Cardiac muscle cell (in vitro differentiated cells and primary cell): ENCODE measurements around the gene CARMIL1. TPM values are rescaled to one million over a fixed set of nuclear protein-coding genes. Genes with fewer than 3 reads are reported as not detected.

Experiments used
- DNase-seq, 2 donors: peaks; one replicate each; pipeline versions ENCODE4 v3.0.0 to v3.0.0-alpha.2; 2010 to 2017; ENCODE audit warnings: low read depth in 1 of 2, low spot score in 1 of 2
- H3K27ac ChIP-seq: fragments of 200-600 bp; sonication (generic); 2 replicates; pipeline ENCODE4 v1.5.1; 2016
- H3K27me3 ChIP-seq: fragments of 200-600 bp; sonication (generic); 2 replicates; pipeline ENCODE4 v1.6.0; 2016; ENCODE audit warnings: control low read depth
- H3K36me3 ChIP-seq: fragments of 200-600 bp; sonication (generic); 2 replicates; pipeline ENCODE4 v1.5.1; 2016; ENCODE audit warnings: control low read depth
- H3K4me1 ChIP-seq: fragments of 200-600 bp; sonication (generic); 2 replicates; pipeline ENCODE4 v1.8.1; 2017; ENCODE audit warnings: low read depth, mild to moderate bottlenecking, mixed run types
- H3K4me3 ChIP-seq: fragments of 200-600 bp; sonication (generic); 2 replicates; pipeline ENCODE4 v1.5.1; 2016; ENCODE audit warnings: mild to moderate bottlenecking
- H3K9me3 ChIP-seq: fragments of 200-600 bp; sonication (generic); 2 replicates; pipeline ENCODE4 v1.5.1; 2017; ENCODE audit warnings: low read depth, mild to moderate bottlenecking, control low read depth
- CTCF ChIP-seq: IDR thresholded peaks from 2 replicates; pipeline ENCODE4 v1.5.1; 2012; ENCODE audit warnings: low read depth, mild to moderate bottlenecking, low read length
- polyA plus RNA-seq: library from polyadenylated mRNA; unstranded; fragments of >200 nt; fragmentation: Nextera tagmentation; extraction: Ambion mirVana; gene quantifications from 2 replicates; pipeline ENCODE4 v1.2.1, GENCODE V29; 2016
- total RNA-seq: library from RNA; depleted of rRNA; stranded (reverse); fragments of >200 nt; gene quantifications from 2 replicates; pipeline ENCODE4 v1.2.3, GENCODE V29; 2016

CARMIL1 gene
- total and polyA plus RNA-seq, 2 experiments from 2014 or later, result 15.7 to 63.6 TPM

- Histone ChIP-seq H3K27ac (no peak overlapping the region), H3K4me3 (no peak overlapping the region), H3K36me3 (no peaks in the 10 kb centered on the region), H3K27me3 (no peaks in the 10 kb centered on the region), H3K9me3 (no peaks in the 10 kb centered on the region), H3K4me1 (peaks cover 50% of the 10 kb centered on the region)
- DNase-seq, result no peak
- TF ChIP-seq CTCF, result no peak
Measured at GRCh38 chr6:25350573-25350972, 71.4 kb downstream of the CARMIL1 start.

- H3K36me3 ChIP-seq, result no peaks in the 10 kb centered on the region
- no peak for DNase-seq
- peaks cover 44% of the 10 kb centered on the region for H3K4me1 ChIP-seq
- no peak overlapping the region for H3K27ac ChIP-seq
- H3K9me3 ChIP-seq, result no peaks in the 10 kb centered on the region
- TF ChIP-seq CTCF, result no peak
- no peak overlapping the region for H3K4me3 ChIP-seq
- H3K27me3 ChIP-seq, result no peaks in the 10 kb centered on the region
Measured at GRCh38 chr6:25351485-25351884, 72.3 kb downstream of the CARMIL1 start.

GRCh38 chr6:25352285-25352684 lies 73.1 kb downstream of the CARMIL1 start:
- Histone ChIP-seq H3K4me3 (no peak overlapping the region), H3K4me1 (peaks cover 36% of the 10 kb centered on the region), H3K27ac (no peak overlapping the region), H3K27me3 (no peaks in the 10 kb centered on the region), H3K36me3 (no peaks in the 10 kb centered on the region), H3K9me3 (no peaks in the 10 kb centered on the region)
- no peak for DNase-seq
- no peak for TF ChIP-seq CTCF

- TF ChIP-seq CTCF, result no peak
Measured at GRCh38 chr6:25354078-25354932, 75.1 kb downstream of the CARMIL1 start.

GRCh38 chr6:25359191-25359861 lies 80.2 kb downstream of the CARMIL1 start:
- no peak overlapping the region for H3K4me3 ChIP-seq
- peak overlapping the region; percentile 85 for H3K27ac ChIP-seq

More at GRCh38 chr6:25354078-25354932, 75.1 kb downstream of the CARMIL1 start:
- no peak overlapping the region for H3K27ac ChIP-seq
- peak in 1 of 2 donors; percentile 52 for DNase-seq
- no peaks in the 10 kb centered on the region for H3K27me3 ChIP-seq
- H3K36me3 ChIP-seq, result no peaks in the 10 kb centered on the region
- H3K4me1 ChIP-seq, result peaks cover 46% of the 10 kb centered on the region
- H3K9me3 ChIP-seq, result no peaks in the 10 kb centered on the region
- no peak overlapping the region for H3K4me3 ChIP-seq

More at GRCh38 chr6:25359191-25359861, 80.2 kb downstream of the CARMIL1 start:
- H3K27me3 ChIP-seq, result no peaks in the 10 kb centered on the region
- TF ChIP-seq CTCF, result no peak
- H3K36me3 ChIP-seq, result no peaks in the 10 kb centered on the region
- H3K9me3 ChIP-seq, result no peaks in the 10 kb centered on the region
- H3K4me1 ChIP-seq, result peaks cover 39% of the 10 kb centered on the region
- DNase-seq, result peak; percentile 63 to 84
